Prostate gland (tissue), 2 donors: ENCODE results near the gene TJP3. TPM values are rescaled to one million over a fixed set of nuclear protein-coding genes. Genes with fewer than 3 reads are reported as not detected.

Experiments
- DNase-seq: peaks from one replicate; pipeline ENCODE4 v3.0.0-alpha.2; 2019; ENCODE audit warnings: low spot score
- H3K27ac ChIP-seq, 2 donors: fragments of 200-600 bp; sonication (generic); 2 replicates each; pipeline ENCODE4 v1.5.1; 2017 to 2019
- H3K27me3 ChIP-seq: fragments of 200-600 bp; sonication (generic); replicated peaks from 2 replicates; pipeline ENCODE4 v1.5.1; 2019; ENCODE audit not compliant: insufficient read depth
- H3K36me3 ChIP-seq, 2 donors: fragments of 200-600 bp; sonication (generic); 1 replicate in 1 of 2; 2 replicates in 1 of 2; pipeline versions ENCODE4 v1.5.1 to v1.8.1; 2017 to 2019
- H3K4me1 ChIP-seq: fragments of 200-600 bp; sonication (generic); replicated peaks from 2 replicates; pipeline ENCODE4 v1.5.1; 2019
- H3K4me3 ChIP-seq, 2 donors: fragments of 200-600 bp; sonication (generic); 2 replicates each; pipeline ENCODE4 v1.5.1; 2017 to 2019
- H3K9me3 ChIP-seq: fragments of 200-600 bp; sonication (generic); 2 replicates; pipeline ENCODE4 v1.5.1; 2017
- POLR2A ChIP-seq: fragments of 450-650 bp; IDR thresholded peaks from one replicate; pipeline ENCODE4 v1.6.1; 2016; ENCODE audit warnings: antibody characterized with exemption, mild to moderate bottlenecking
- POLR2AphosphoS5 ChIP-seq: sonication (generic); formaldehyde crosslinking; IDR thresholded peaks from one replicate; pipeline ENCODE4 v1.6.1; 2017; ENCODE audit warnings: antibody characterized with exemption
- WGBS: methylation state at CpG from one replicate; pipeline ENCODE4 v1.1.5; 2018; 5-methylcytosine and 5-hydroxymethylcytosine counted together
- intact Hi-C: fragments of 100-400 bp; cut with DNase I; formaldehyde crosslinking; loops from one replicate; pipeline ENCODE4 v1.14.2; 2022
- total RNA-seq, 2 donors: library from RNA; depleted of rRNA; stranded (reverse); fragments of >200 nt; gene quantifications; one replicate each; pipeline ENCODE4 v1.1.0, GENCODE V29; 2016
- TF ChIP-seq, protein P1 (sequence below), 4 experiments: fragments of 200-600 bp in 2 of 4; fragments of 450-650 bp in 2 of 4; sonication (generic) in 2 of 4; IDR thresholded peaks; 1 replicate in 3 of 4; 2 replicates in 1 of 4; pipeline ENCODE4 v1.5.1; 2016 to 2019; ENCODE audit warnings: antibody characterized with exemption in 4 of 4, mild to moderate bottlenecking in 2 of 4, moderate library complexity in 2 of 4

TJP3 gene
- total RNA-seq, 2 donors from 2014 or later: 14.6 to 17.8 TPM

DNA sequence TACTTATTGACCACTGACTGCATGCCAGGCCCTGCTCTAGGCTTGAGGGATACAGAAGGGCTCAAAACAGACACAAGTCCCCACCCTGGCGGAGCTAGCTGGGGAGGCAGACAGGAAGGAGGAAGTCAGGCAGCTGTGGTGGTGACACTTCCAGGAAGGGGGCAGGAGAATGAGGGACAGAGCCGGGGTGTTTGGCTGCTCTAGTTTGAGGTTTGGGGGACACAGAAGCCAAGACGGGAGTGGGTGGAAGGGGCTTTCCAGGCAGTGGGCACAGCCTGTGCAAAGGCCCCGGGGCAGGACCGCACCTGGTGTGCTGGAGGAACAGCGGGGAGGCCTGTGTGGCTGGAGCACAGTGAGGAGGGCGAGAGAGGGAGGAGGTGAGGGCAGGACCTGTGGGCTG is 58.3 kb downstream of the TJP3 start:
- DNase-seq: no peak
- TF ChIP-seq POLR2A (no peak), POLR2AphosphoS5 (no peak)
- TF ChIP-seq, protein P1, sequence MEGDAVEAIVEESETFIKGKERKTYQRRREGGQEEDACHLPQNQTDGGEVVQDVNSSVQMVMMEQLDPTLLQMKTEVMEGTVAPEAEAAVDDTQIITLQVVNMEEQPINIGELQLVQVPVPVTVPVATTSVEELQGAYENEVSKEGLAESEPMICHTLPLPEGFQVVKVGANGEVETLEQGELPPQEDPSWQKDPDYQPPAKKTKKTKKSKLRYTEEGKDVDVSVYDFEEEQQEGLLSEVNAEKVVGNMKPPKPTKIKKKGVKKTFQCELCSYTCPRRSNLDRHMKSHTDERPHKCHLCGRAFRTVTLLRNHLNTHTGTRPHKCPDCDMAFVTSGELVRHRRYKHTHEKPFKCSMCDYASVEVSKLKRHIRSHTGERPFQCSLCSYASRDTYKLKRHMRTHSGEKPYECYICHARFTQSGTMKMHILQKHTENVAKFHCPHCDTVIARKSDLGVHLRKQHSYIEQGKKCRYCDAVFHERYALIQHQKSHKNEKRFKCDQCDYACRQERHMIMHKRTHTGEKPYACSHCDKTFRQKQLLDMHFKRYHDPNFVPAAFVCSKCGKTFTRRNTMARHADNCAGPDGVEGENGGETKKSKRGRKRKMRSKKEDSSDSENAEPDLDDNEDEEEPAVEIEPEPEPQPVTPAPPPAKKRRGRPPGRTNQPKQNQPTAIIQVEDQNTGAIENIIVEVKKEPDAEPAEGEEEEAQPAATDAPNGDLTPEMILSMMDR (IDR thresholded peaks at IDR 0.05): no peak
- peaks cover 0 to 7% of the 10 kb centered on the region in 2 donors for H3K36me3 ChIP-seq
- 86% methylated on average over 7 of the region's 7 CpGs for WGBS
- no peak overlapping the region for H3K27ac ChIP-seq
- H3K4me1 ChIP-seq: no peaks in the 10 kb centered on the region
- intact Hi-C loops: no loop called here
- no peak overlapping the region for H3K4me3 ChIP-seq
- H3K9me3 ChIP-seq: no peaks in the 10 kb centered on the region
- H3K27me3 ChIP-seq: no peaks in the 10 kb centered on the region

DNA sequence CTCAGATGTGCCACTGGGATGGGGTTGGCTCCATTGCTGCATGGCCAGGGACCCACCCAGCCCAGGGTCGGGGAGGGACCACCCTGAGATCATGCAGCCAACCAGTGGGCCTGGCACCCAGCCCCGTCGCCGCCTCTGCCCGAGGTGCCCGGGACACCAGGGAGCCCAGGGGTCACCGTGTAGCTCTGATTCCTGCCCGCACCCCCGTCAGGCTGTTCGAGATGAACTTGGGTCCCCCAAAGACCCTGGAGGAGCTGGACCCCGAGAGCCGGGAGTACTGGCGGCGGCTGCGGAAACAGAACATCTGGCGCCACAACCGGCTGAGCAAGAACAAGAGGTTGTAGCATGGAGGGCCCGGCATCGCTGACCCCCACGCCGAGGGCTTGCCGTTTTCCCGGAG is 58.9 kb downstream of the TJP3 start:
- no peak for DNase-seq
- Histone ChIP-seq H3K4me3 (no peak overlapping the region), H3K4me1 (no peaks in the 10 kb centered on the region), H3K36me3 (peaks cover 0 to 7% of the 10 kb centered on the region in 2 donors), H3K27ac (no peak overlapping the region), H3K9me3 (no peaks in the 10 kb centered on the region), H3K27me3 (no peaks in the 10 kb centered on the region)
- TF ChIP-seq POLR2AphosphoS5 (no peak), POLR2A (no peak)
- TF ChIP-seq, protein P1 (IDR thresholded peaks at IDR 0.05): no peak
- WGBS: 93% methylated on average over 22 of the region's 23 CpGs
- intact Hi-C loops: no loop called here

DNA sequence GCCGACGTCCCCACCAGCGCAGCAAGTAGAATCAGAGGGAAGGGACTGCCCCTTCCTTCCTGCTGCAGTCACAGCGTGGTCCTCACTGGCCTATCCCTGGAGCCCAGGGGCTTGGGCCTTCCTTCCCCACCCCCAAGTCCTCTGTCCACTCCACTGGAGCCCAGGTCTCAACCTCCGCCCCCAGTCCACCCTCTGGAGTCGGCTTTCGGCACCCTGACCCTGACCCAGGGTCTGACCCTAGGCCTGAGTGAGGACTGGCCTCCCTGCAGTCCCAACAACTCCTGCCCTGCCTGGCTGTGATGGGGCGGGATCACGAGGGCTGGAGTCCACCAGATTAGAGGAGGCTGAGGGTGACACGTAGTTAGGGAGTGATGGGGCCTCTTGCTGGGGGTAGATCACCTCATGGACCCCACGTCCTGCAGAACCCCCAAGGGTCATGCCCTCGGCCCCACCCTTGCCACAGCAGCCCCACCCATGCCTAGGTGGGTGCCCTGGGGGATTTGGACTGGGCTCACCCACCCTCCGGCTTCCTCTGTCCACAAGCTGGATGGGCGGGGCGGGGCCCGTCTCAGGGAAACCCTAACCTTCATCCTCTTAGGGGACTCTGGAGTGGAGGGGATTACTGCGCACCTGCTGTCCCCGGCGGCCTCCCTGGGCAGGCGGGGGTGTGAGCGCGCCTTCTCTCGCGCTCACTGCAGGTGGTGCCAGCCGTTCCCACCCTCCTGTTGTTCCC is 60.0 kb downstream of the TJP3 start:
- H3K4me1 ChIP-seq: no peaks in the 10 kb centered on the region
- no peaks in the 10 kb centered on the region for H3K27me3 ChIP-seq
- no peak overlapping the region for H3K4me3 ChIP-seq
- no peak for DNase-seq
- peaks cover 0 to 7% of the 10 kb centered on the region in 2 donors for H3K36me3 ChIP-seq
- no peak overlapping the region for H3K27ac ChIP-seq
- H3K9me3 ChIP-seq: no peaks in the 10 kb centered on the region
- no peak for TF ChIP-seq POLR2A
- TF ChIP-seq, protein P1 (IDR thresholded peaks at IDR 0.05): no peak
- TF ChIP-seq POLR2AphosphoS5: no peak
- 90% methylated on average over 25 of the region's 25 CpGs for WGBS
- intact Hi-C loops: no loop called here

DNA sequence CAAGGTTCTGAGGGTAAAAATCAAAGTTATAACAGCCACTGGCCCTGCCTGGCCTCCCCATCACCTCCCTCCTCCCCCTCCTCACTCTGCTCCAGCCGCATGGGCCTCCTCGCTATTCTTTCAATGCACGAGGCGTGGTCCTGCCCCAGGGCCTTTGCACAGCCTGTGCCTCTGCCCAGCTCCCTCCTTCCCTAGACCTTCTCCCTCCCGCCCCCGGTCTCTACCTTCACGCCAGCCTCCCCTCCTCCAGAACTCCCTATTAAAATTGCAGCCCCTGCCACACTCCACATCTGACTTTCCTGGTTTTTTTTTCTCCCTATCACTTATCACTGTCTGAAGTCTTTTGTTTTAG is 60.5 kb downstream of the TJP3 start:
- 87% methylated on average over 7 of the region's 7 CpGs for WGBS
- no peaks in the 10 kb centered on the region for H3K4me1 ChIP-seq
- no peak overlapping the region for H3K4me3 ChIP-seq
- TF ChIP-seq POLR2A: no peak
- TF ChIP-seq, protein P1 (IDR thresholded peaks at IDR 0.05): no peak
- TF ChIP-seq POLR2AphosphoS5: no peak
- H3K27me3 ChIP-seq: no peaks in the 10 kb centered on the region
- no peak for DNase-seq
- peaks cover 0 to 7% of the 10 kb centered on the region in 2 donors for H3K36me3 ChIP-seq
- no peak overlapping the region for H3K27ac ChIP-seq
- no peaks in the 10 kb centered on the region for H3K9me3 ChIP-seq
- intact Hi-C loops: no loop called here

DNA sequence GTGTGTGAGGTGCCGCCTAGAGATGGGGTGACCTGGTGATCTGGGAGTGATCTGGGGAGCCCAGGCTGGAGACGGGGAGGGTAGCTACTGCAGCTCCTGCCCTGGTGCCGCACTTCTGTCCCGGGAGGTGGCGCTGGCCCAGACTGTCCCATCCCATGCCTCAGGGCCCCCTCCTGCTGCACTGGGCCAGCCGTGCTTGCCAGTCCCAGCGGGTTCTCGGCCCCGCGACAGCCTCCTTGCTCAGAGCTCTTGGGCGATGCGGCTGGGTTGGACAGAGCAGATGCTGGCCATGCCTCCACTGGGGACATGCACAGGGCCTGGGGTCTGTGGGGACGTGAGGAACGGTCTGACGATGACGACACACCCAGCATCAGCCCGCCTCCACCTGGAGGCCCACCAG is 61.3 kb downstream of the TJP3 start:
- intact Hi-C loops: no loop called here
- Histone ChIP-seq H3K27me3 (no peaks in the 10 kb centered on the region), H3K36me3 (peaks cover 0 to 7% of the 10 kb centered on the region in 2 donors), H3K9me3 (no peaks in the 10 kb centered on the region), H3K27ac (no peak overlapping the region), H3K4me1 (no peaks in the 10 kb centered on the region), H3K4me3 (no peak overlapping the region)
- TF ChIP-seq, protein P1 (IDR thresholded peaks at IDR 0.05): no peak
- TF ChIP-seq POLR2AphosphoS5 (no peak), POLR2A (no peak)
- WGBS: 76% methylated on average over 17 of the region's 17 CpGs
- no peak for DNase-seq
